Panc1 (cell line): ENCODE data around the gene GRIA4. TPM values are rescaled to one million over a fixed set of nuclear protein-coding genes. Genes with fewer than 3 reads are reported as not detected.

Experiments used
- ATAC-seq: fragments of 200-7000 bp; cut with Tn5 transposase; 2 replicates; pipeline ENCODE4 v1.9.1; 2020; ENCODE audit warnings: mild to moderate bottlenecking, moderate library complexity
- BruUV-seq: library from RNA; stranded (reverse); fragments of 400-500 nt; replicated peaks from 2 replicates; lab custom pipeline; 2021; lab: Mats Ljungman, UMichigan
- CTCF ChIA-PET: fragments of 300-600 bp; sonication (Branson Sonifier 250); formaldehyde crosslinking; loops from one replicate; lab custom pipeline; 2022; ENCODE audit warnings: antibody characterized with exemption; lab: Charles Lee
- POLR2A ChIA-PET: fragments of 300-600 bp; sonication (Branson Sonifier 250); formaldehyde crosslinking; loops from one replicate; lab custom pipeline; 2022; ENCODE audit warnings: antibody characterized with exemption; lab: Charles Lee
- DNase-seq: peaks from one replicate; pipeline ENCODE4 v3.0.0-alpha.2; 2010; ENCODE audit warnings: low read depth, low spot score
- H3K27ac ChIP-seq: 2 replicates; pipeline ENCODE4 v1.5.1; 2011; ENCODE audit warnings: mild to moderate bottlenecking, low read length, inconsistent platforms
- H3K27me3 ChIP-seq: fragments of 200-500 bp; sonication (Bioruptor generic); 2 replicates; pipeline ENCODE4 v1.6.0; 2014; ENCODE audit warnings: low read length, inconsistent platforms; ENCODE audit not compliant: control insufficient read depth, insufficient read depth
- H3K36me3 ChIP-seq: fragments of 200-500 bp; sonication (Bioruptor generic); 2 replicates; pipeline ENCODE4 v1.5.1; 2014; ENCODE audit warnings: inconsistent platforms, mild to moderate bottlenecking, low read length, moderate library complexity; ENCODE audit not compliant: control insufficient read depth, insufficient read depth
- H3K4me1 ChIP-seq: 2 replicates; pipeline ENCODE4 v1.5.1; 2011; ENCODE audit warnings: inconsistent platforms, mild to moderate bottlenecking, low read length, moderate library complexity; ENCODE audit not compliant: control insufficient read depth, insufficient read depth
- H3K4me3 ChIP-seq, 2 experiments: 2 replicates each; pipeline ENCODE4 v1.5.1; 2011 to 2012; ENCODE audit warnings: low read depth in 2 of 2, low read length in 2 of 2, mild to moderate bottlenecking in 2 of 2, inconsistent platforms in 1 of 2, moderate library complexity in 1 of 2
- H3K9me3 ChIP-seq: fragments of 200-500 bp; sonication (Bioruptor generic); 2 replicates; pipeline ENCODE4 v1.5.1; 2014; ENCODE audit warnings: low read depth, mild to moderate bottlenecking, inconsistent platforms, low read length, moderate library complexity; ENCODE audit not compliant: control insufficient read depth, insufficient read depth
- POLR2AphosphoS5 ChIP-seq: IDR thresholded peaks from 2 replicates; pipeline ENCODE4 v1.6.1; 2012; ENCODE audit warnings: mild to moderate bottlenecking, low read depth, low read length, moderate library complexity
- SIN3A ChIP-seq: IDR thresholded peaks from 2 replicates; pipeline ENCODE4 v1.6.1; 2012; ENCODE audit warnings: low read depth, mild to moderate bottlenecking, low read length, moderate library complexity, borderline replicate concordance; ENCODE audit not compliant: insufficient read depth
- TCF7L2 ChIP-seq: IDR thresholded peaks from 2 replicates; pipeline ENCODE4 v1.6.1; 2011; ENCODE audit warnings: mild to moderate bottlenecking, low read depth, low read length, inconsistent platforms
- in situ Hi-C: cut with HindIII; loops from 2 replicates; pipeline ENCODE4 v1.10.0; 2016; ENCODE audit warnings: low sequenced_read_pairs, low pct_unique_long_range_greater_than_20kb
- intact Hi-C: fragments of 100-400 bp; cut with micrococcal nuclease; formaldehyde crosslinking; loops from one replicate; pipeline ENCODE4 v1.10.0; 2022; ENCODE audit not compliant: unreplicated experiment
- total RNA-seq: library from RNA; stranded (reverse); gene quantifications from one replicate; pipeline ENCODE4 v1.2.1, GENCODE V29; 2021; ENCODE audit not compliant: unreplicated experiment
- TF ChIP-seq, protein P1 (sequence below), 2 experiments: IDR thresholded peaks; 2 replicates each; pipeline ENCODE4 v1.6.1; 2011 to 2012; ENCODE audit warnings: low read depth in 2 of 2, control low read depth in 1 of 2, low read length in 1 of 2, mild to moderate bottlenecking in 1 of 2, moderate library complexity in 1 of 2; ENCODE audit not compliant: insufficient read depth in 1 of 2
- TF ChIP-seq, protein P2 (sequence below): fragments of 450-650 bp; IDR thresholded peaks from 2 replicates; pipeline ENCODE4 v1.5.1; 2017; ENCODE audit warnings: mild to moderate bottlenecking

GRIA4 gene
- total RNA-seq, 1 experiment from 2014 or later, result not detected

DNA sequence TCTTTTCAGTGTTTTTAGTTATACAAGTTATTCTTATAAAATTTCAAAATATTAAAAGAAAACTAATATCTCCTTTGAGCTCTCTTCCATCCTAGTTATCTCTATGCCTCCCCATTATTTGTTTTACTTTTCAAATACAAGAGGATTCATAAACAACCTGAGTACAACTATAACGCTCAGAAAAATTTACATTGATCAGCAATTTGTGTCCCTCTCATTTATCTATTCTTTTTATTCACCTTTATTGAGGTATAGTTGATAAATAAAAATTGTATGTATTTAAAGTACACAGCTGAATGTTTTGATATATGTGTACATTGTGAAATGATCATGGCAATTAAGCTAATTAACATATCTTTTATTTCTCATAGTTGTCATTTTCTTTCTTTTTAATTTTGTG lies 57.6 kb downstream of the GRIA4 start:
- ChIA-PET POLR2A (no interaction called here), CTCF (no interaction called here)
- no peaks in the 10 kb centered on the region for H3K4me1 ChIP-seq
- BruUV-seq, result no TSS peak
- no peak overlapping the region for H3K4me3 ChIP-seq
- H3K9me3 ChIP-seq, result no peaks in the 10 kb centered on the region
- no peak for DNase-seq
- no peak for TF ChIP-seq TCF7L2
- in situ Hi-C loops, result no loop called here
- no peaks in the 10 kb centered on the region for H3K36me3 ChIP-seq
- no peak overlapping the region for H3K27ac ChIP-seq
- intact Hi-C loops, result no loop called here
- peaks cover 2% of the 10 kb centered on the region; the same call in 1 of the 2 replicates for H3K27me3 ChIP-seq
- no peak for ATAC-seq

DNA sequence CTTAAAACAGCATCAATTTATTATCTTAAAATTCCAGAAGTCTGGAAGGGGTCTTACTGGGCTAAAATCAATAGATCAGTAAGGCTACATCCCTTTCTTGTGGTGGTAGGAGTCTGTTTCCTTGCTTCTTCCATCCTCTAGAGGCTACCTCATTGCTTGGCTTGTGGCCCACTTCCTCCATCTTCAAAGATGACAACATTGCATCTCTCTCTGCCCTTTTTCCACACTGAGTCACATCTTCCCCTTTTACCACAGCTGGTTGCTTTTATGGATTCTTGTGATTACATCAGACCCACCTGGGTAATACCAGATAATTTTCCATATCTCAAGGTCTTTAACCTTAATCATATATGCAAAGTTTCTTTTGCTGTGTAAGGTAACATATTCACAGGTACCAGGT lies 60.9 kb downstream of the GRIA4 start:
- no TSS peak for BruUV-seq
- H3K9me3 ChIP-seq, result no peaks in the 10 kb centered on the region
- no peak overlapping the region for H3K4me3 ChIP-seq
- no peak for TF ChIP-seq SIN3A
- TF ChIP-seq TCF7L2, result no peak
- TF ChIP-seq, protein P1, sequence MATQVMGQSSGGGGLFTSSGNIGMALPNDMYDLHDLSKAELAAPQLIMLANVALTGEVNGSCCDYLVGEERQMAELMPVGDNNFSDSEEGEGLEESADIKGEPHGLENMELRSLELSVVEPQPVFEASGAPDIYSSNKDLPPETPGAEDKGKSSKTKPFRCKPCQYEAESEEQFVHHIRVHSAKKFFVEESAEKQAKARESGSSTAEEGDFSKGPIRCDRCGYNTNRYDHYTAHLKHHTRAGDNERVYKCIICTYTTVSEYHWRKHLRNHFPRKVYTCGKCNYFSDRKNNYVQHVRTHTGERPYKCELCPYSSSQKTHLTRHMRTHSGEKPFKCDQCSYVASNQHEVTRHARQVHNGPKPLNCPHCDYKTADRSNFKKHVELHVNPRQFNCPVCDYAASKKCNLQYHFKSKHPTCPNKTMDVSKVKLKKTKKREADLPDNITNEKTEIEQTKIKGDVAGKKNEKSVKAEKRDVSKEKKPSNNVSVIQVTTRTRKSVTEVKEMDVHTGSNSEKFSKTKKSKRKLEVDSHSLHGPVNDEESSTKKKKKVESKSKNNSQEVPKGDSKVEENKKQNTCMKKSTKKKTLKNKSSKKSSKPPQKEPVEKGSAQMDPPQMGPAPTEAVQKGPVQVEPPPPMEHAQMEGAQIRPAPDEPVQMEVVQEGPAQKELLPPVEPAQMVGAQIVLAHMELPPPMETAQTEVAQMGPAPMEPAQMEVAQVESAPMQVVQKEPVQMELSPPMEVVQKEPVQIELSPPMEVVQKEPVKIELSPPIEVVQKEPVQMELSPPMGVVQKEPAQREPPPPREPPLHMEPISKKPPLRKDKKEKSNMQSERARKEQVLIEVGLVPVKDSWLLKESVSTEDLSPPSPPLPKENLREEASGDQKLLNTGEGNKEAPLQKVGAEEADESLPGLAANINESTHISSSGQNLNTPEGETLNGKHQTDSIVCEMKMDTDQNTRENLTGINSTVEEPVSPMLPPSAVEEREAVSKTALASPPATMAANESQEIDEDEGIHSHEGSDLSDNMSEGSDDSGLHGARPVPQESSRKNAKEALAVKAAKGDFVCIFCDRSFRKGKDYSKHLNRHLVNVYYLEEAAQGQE (IDR thresholded peaks at IDR 0.05; ENCODE audit: insufficient read depth in 1 of 2, low read depth in 2 of 2, low read length in 1 of 2), result no peak
- TF ChIP-seq, protein P2, sequence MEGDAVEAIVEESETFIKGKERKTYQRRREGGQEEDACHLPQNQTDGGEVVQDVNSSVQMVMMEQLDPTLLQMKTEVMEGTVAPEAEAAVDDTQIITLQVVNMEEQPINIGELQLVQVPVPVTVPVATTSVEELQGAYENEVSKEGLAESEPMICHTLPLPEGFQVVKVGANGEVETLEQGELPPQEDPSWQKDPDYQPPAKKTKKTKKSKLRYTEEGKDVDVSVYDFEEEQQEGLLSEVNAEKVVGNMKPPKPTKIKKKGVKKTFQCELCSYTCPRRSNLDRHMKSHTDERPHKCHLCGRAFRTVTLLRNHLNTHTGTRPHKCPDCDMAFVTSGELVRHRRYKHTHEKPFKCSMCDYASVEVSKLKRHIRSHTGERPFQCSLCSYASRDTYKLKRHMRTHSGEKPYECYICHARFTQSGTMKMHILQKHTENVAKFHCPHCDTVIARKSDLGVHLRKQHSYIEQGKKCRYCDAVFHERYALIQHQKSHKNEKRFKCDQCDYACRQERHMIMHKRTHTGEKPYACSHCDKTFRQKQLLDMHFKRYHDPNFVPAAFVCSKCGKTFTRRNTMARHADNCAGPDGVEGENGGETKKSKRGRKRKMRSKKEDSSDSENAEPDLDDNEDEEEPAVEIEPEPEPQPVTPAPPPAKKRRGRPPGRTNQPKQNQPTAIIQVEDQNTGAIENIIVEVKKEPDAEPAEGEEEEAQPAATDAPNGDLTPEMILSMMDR, result no peak
- no peak for TF ChIP-seq POLR2AphosphoS5
- H3K4me1 ChIP-seq, result no peaks in the 10 kb centered on the region
- intact Hi-C loops (no loop called here), in situ Hi-C loops (no loop called here)
- peaks cover 2% of the 10 kb centered on the region; the same call in 1 of the 2 replicates for H3K27me3 ChIP-seq
- CTCF ChIA-PET, result no interaction called here
- POLR2A ChIA-PET, result no interaction called here
- no peaks in the 10 kb centered on the region for H3K36me3 ChIP-seq
- H3K27ac ChIP-seq, result no peak overlapping the region
- no peak for ATAC-seq
- DNase-seq, result no peak

DNA sequence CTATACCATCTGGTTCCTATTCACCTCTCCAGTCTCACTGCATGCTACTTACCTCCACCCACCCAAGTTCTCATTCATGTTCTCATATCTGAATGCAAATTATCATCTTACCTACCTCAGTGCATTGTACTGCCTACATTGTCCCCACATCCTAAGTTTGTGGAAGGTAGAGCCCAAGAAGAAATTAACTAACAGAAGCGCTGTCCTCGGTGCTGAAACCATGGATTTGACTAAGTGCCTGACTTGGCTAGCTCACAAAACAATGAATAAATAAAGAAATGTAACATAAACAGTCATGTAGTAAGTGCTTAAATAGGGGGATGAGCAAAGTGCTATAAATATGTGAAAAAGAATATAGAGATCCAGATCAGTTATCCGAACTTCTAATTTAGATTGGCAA lies 63.2 kb downstream of the GRIA4 start:
- ATAC-seq (no peak), DNase-seq (no peak)
- no peaks in the 10 kb centered on the region for H3K4me1 ChIP-seq
- ChIA-PET CTCF (no interaction called here), POLR2A (no interaction called here)
- H3K36me3 ChIP-seq, result no peaks in the 10 kb centered on the region
- no peak overlapping the region for H3K4me3 ChIP-seq
- no peak for TF ChIP-seq POLR2AphosphoS5
- TF ChIP-seq, protein P1 (IDR thresholded peaks at IDR 0.05; ENCODE audit: insufficient read depth in 1 of 2, low read depth in 2 of 2, low read length in 1 of 2), result peak; percentile 92 to 97
- in situ Hi-C loops, result no loop called here
- H3K9me3 ChIP-seq, result no peaks in the 10 kb centered on the region
- intact Hi-C loops, result no loop called here
- H3K27me3 ChIP-seq, result peaks cover 2% of the 10 kb centered on the region; the same call in 1 of the 2 replicates
- BruUV-seq, result no TSS peak
- H3K27ac ChIP-seq, result no peak overlapping the region
